ENCODE data around the gene FBXL20.
"Not testable (repeated sequence)": the region's sequence is repeated elsewhere in the genome, so short reads cannot be mapped to it uniquely, and the experiment has no call there.

Gene FBXL20

DNA sequence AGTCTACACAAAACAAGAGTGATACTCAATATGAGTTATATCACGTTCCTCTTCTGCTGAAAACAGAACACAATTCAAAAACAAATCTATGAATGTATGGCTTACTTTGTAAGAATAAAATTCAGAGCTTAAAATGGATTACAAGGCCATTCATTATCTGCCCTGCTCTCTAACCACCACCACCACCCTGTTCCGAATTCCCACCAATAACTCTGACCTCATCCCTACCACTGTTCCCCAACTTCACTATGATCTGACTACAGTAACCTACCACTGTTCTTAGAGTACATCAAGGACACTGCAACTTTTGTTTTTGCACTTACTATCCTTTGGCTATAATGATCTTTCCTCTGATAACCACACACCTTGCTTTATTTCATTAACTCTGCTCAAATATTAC, 21.3 kb downstream of the FBXL20 start:
- DNase-seq = no peak

GRCh38 chr17:39376434-39376833, 25.0 kb downstream of the FBXL20 start:
- DNase-seq = no peak

- DNase-seq = not testable (repeated sequence)
Observed at GRCh38 chr17:39367805-39368204, 33.6 kb downstream of the FBXL20 start.

DNA sequence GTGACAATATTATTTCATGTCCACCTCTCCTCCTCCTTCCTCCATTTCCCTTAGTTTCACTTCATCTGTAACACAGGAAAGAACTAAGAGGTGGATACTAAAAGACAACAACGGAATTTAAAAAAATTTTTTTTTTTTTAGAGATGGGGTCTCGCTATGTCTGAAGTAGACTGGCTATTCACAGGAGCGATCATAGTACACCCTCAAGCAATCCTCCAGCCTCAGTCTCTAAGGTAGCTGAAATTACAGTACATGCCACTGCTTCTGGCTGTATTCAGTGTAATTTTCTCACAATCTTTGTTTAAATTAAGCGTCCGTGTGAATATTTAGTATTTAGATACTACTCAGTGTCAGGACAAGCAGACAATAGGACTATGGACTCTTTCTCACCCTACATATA, 35.6 kb downstream of the FBXL20 start:
- no peak for DNase-seq

DNA sequence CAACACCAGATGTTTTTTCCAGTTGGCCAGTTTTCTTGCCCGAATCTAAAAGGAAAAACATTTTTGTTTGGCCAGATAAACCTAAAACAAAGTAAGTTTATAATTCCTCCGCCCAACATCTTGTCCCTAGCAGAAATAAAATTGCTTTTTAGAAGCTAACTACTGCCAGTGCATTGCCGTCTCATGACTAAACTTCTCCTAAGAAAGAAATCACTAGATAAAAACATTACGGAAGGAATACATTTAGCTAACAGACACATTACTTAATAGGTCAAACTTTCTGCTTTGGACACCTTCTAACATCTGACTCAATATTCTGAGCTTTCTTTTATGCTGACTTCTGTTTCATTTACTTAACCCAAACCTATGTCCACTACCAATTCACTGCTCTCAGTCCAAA, 36.2 kb downstream of the FBXL20 start:
- no peak for DNase-seq

DNA sequence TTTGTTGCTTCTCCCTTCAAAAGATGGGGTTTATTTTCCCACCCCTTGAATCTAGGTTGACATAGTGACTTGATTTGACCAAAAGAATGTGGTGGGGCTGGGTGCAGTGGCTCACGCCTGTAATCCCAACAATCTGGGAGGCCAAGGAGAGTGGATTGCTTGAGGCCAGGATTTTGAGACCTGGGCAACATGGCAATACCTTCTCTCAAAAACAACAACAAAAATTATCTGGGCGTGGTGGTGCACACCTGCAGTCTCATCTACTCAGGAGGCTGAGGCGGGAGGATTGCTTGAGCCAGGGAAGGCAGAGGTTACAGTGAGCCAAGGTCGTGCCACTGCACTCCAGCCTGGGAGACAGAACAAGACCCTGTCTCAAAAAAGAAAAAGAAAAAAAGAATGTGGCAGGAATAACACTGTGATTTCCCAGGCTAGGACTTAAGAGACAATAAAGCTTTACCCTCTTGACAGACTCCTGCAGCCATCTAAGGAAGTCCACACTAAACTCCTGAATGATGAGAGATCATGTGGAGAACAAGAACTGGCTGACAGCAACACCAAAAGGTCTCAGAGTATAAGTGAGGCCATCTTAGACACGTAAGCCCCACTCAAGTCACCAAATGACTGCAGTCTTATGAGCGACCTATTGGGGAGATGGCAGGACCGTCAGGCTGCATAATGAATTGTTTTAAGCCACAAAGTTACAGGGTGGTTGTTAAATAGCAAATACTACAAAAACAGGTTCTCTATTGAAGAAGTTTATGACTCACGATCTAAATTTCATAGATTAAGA, 37.0 kb downstream of the FBXL20 start:
- DNase-seq = no peak

DNA sequence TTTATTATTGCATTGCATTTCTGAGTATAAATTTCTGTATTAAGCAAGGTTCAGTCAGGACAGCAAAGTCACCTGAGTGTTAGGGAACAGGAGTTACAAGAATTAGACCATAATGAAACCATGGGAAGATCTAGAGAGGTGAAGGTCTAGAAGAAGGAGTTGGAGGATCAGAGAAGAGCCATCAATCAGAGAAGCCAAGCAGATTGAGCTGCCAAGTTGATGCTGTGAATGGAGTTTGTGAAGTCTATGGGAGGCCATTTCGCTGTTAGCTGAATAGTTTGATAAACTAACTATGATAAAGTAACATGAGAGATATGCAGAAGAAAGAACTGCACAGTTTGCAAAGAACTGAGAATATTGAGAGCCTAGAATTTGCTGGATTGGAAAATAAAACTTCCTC, 40.4 kb downstream of the FBXL20 start:
- DNase-seq = no peak

DNA sequence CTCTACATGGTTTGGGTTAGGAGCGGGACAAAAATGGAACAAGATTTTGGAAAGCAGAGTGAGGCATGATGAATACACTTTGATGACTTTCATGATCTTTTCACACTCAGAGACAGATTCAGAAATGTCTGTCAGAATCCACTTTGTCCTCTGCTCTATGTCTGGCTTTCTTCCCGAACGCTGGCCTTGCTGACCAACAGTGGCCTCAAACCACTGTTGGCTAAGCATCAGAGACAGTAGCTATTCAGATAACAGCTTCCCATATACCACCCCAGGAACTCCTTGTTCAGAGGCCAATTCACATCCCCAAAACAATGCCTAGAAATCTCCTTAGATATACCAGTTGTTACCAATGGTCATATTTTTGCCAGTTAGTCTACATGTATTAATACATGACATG, 40.9 kb downstream of the FBXL20 start:
- no peak for DNase-seq

GRCh38 chr17:39359994-39360393, 41.4 kb downstream of the FBXL20 start:
- no peak for DNase-seq

DNA sequence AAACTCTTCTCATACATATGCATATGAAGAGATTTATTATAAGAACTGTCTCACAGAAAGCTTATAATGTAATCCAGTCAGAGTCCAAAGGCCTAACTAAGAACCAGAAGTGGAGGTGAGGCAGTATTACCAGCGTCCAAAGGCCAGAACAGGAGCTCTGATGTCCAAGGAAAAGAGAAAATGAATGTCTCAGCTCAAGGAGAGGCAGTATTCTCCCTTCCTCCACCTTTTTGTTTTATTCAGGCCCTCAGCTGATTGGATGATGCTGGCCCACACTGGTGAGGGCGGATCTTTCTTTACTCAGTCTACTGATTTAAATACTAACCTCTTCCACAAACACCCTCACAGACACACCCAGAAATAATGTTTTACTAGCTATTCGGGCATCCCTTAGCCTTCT, 43.4 kb downstream of the FBXL20 start:
- DNase-seq = no peak

DNA sequence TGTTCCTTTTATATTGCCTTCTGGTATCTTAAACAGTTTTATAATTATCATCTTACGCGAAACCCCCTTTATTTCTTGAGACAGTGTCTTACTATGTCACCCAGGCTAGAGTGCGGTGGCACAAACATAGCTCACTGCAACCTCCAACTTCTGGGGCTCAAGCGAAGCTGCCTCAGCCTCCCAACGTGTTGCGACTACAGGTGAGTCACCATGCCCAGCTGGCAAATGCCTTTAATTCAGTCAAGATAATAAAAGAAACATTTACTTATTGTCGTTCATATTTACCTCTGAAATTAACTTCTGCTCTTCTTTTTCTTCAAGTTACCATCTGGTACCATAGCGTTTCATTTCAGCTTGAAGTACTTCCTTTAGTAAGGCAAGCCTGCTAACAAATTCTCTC, 43.9 kb downstream of the FBXL20 start:
- DNase-seq = no peak

DNA sequence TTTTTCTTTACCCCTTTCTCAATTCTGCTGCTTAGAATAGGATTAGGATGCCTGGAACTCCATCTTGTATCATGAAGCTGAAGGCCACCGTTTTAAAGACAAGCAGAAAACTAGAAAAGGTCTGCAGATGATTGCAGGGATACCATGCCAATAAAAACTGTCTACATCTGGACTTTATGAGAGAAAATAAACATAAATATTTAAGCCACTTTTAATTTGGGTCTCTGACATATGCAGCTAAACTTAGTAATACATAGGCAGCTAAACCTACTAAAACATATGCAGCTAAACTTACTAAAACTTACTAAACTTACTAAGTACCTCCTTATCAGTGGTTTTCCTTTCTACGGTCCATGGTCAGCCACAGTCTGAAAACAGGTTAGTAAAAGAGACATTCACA, 48.4 kb downstream of the FBXL20 start:
- DNase-seq = no peak

- no peak for DNase-seq
Observed at GRCh38 chr17:39352511-39352910, 48.9 kb downstream of the FBXL20 start.

GRCh38 chr17:39351508-39351907, 49.9 kb downstream of the FBXL20 start:
- DNase-seq = no peak

- DNase-seq = no peak
Observed at GRCh38 chr17:39349246-39349645, 52.2 kb downstream of the FBXL20 start.

- DNase-seq = not testable (repeated sequence)
Observed at GRCh38 chr17:39346863-39347262, 54.6 kb downstream of the FBXL20 start.

GRCh38 chr17:39341541-39341940, 59.9 kb downstream of the FBXL20 start:
- DNase-seq = no peak

- DNase-seq = no peak
Observed at GRCh38 chr17:39340731-39341130, 60.7 kb downstream of the FBXL20 start.

DNA sequence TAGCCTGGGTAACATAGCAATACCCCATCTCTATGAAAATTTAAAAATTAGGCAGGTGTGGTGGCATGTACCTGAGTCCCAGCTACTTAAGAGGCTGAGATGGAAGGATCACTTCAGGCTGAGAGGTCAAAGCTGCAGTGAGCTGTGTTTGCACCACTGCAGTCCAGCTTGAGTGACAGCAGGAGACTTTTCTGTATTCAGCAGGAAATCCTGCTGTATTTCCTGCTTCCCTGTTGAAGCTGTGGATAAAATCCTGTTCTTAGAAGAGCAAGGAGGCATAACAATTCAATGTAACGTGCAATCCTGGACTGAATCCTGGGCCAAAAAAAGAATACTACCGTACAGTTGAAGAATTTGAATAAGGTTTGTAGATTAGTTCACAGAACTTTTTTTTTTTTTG, 62.2 kb downstream of the FBXL20 start:
- no peak for DNase-seq

- DNase-seq = not testable (repeated sequence)
Observed at GRCh38 chr17:39337649-39338048, 63.8 kb downstream of the FBXL20 start.

DNA sequence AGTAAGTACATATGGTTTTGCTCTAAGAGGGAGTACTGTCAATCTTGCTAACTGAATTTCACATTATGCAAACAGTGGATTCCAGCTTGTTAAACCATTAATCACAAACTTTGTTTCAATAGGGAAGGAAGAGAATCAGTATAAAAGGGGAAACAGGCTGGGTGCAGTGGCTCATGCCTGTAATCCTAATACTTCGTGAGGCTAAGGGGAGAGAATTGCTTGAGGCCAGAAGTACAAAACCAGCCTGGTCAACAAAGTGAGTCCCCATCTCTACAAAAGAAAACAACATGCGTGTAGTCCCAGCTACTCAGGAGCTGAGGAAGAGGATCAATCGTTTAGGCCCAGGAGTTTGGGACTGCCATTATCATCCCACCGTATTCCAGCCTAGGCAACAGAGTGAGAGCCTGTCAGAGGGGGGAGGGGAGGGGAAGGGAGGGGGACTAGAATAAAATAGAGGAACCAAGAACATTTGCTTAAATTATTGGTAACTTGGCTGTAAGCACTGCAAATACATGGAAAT, 65.7 kb downstream of the FBXL20 start:
- DNase-seq = no peak

DNA sequence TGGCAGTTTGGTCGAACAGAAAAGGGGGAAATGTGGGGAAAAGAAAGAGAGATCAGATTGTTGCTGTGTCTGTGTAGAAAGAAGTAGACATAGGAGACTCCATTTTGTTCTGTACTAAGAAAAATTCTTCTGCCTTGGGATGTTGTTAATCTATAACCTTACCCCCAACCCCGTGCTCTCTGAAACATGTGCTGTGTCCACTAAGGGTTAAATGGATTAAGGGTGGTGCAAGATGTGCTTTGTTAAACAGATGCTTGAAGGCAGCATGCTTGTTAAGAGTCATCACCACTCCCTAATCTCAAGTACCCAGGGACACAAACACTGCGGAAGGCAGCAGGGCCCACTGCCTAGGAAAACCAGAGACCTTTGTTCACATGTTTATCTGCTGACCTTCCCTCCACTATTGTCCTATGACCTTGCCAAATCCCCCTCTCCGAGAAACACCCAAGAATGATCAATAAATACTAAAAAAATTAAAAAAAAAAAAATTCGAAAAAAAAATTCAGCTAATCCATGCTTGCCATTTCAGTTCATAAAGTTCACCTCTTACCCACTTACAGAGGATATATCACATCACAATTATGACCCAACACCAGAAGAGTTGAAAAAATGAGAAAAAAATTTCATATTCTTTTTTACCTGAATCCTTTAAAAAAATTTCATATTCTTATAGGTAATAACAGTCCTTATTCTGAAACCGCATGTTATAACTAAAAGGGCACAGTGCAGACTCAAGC, 67.2 kb downstream of the FBXL20 start:
- not testable (repeated sequence) for DNase-seq

DNA sequence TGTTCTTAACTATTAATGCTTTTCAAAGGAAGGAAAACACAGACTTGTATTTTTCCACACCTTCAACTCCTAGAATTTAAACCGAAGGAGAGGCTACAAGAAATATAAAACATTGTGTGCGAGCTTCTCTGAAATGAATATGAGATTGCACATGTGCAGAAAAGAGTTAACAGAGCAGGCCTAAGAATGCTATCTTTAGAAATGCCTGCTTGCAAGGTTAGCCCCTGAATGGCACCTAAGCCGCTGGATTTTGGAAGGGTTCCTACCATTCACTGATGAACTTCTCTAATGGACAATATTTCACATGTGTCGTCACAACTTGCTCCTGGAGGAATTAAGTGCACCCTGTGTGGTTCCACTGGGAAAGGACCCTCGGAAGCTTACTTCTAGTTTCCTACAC, 69.3 kb downstream of the FBXL20 start:
- no peak for DNase-seq

DNA sequence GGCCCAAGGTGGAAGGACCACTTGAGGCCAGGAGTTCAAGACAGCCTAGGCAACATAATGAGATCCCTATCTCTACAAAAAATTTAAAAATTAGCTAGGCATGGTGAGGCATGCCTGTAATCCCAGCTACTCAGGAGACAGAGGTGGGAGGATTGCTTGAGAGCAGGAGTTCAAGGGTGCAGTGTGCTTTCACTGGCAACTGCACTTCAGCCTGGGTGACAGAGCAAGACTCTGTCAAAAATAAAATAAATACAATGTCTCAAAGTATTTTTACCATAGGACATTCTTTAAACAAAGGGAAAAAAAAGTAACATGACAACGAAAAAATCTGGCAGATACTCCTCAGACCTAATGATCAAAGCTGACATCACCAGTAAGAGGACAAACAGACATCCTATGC, 72.6 kb downstream of the FBXL20 start:
- no peak for DNase-seq
